ENCODE results near the gene SERPINA4.

SERPINA4 gene

GRCh38 chr14:94582199-94582750 lies 21.0 kb downstream of the SERPINA4 start:
- H3K36me3 ChIP-seq (replicated peaks): no peaks in the 10 kb centered on the region
- H3K9me3 ChIP-seq: no peaks in the 10 kb centered on the region
- no peaks in the 10 kb centered on the region for H3K4me1 ChIP-seq
- no peaks in the 10 kb centered on the region; the same call in none of the 2 replicates for H3K27me3 ChIP-seq (ENCODE audit: low read depth)
- in situ Hi-C loops (cut with MboI; ENCODE audit: low sequenced_read_pairs): no loop called here
- H3K4me3 ChIP-seq: no peak overlapping the region
- no peak for DNase-seq (ENCODE audit: low spot score in 2 of 2)

- DNase-seq (ENCODE audit: low spot score in 2 of 2): no peak
- no peaks in the 10 kb centered on the region; the same call in none of the 2 replicates for H3K27me3 ChIP-seq (ENCODE audit: low read depth)
Observed at GRCh38 chr14:94582851-94583250, 21.6 kb downstream of the SERPINA4 start.

GRCh38 chr14:94583557-94583956 lies 22.3 kb downstream of the SERPINA4 start:
- in situ Hi-C loops (cut with MboI; ENCODE audit: low sequenced_read_pairs): no loop called here
- H3K4me3 ChIP-seq: no peak overlapping the region
- no peaks in the 10 kb centered on the region for H3K4me1 ChIP-seq
- no peaks in the 10 kb centered on the region for H3K36me3 ChIP-seq (replicated peaks)
- DNase-seq (ENCODE audit: low spot score in 2 of 2): no peak
- no peaks in the 10 kb centered on the region; the same call in 1 of the 2 replicates for H3K27me3 ChIP-seq (ENCODE audit: low read depth)
- no peaks in the 10 kb centered on the region for H3K9me3 ChIP-seq

More at GRCh38 chr14:94582851-94583250, 21.6 kb downstream of the SERPINA4 start:
- Histone ChIP-seq H3K36me3 (replicated peaks) (no peaks in the 10 kb centered on the region), H3K4me3 (no peak overlapping the region), H3K9me3 (no peaks in the 10 kb centered on the region), H3K4me1 (no peaks in the 10 kb centered on the region)
- in situ Hi-C loops (cut with MboI; ENCODE audit: low sequenced_read_pairs): no loop called here

GRCh38 chr14:94584591-94585280 lies 23.5 kb downstream of the SERPINA4 start:
- Histone ChIP-seq H3K4me1 (no peaks in the 10 kb centered on the region), H3K27me3 (ENCODE audit: low read depth) (no peaks in the 10 kb centered on the region; the same call in 1 of the 2 replicates), H3K4me3 (no peak overlapping the region), H3K9me3 (no peaks in the 10 kb centered on the region), H3K36me3 (replicated peaks) (no peaks in the 10 kb centered on the region)
- DNase-seq (ENCODE audit: low spot score in 2 of 2): no peak
- in situ Hi-C loops (cut with MboI; ENCODE audit: low sequenced_read_pairs): no loop called here

- no peaks in the 10 kb centered on the region for H3K36me3 ChIP-seq (replicated peaks)
- no peak overlapping the region for H3K4me3 ChIP-seq
- H3K4me1 ChIP-seq: no peaks in the 10 kb centered on the region
- no peaks in the 10 kb centered on the region for H3K27me3 ChIP-seq (ENCODE audit: low read depth)
- in situ Hi-C loops (cut with MboI; ENCODE audit: low sequenced_read_pairs): no loop called here
- H3K9me3 ChIP-seq: no peaks in the 10 kb centered on the region
- no peak for DNase-seq (ENCODE audit: low spot score in 2 of 2)
Observed at GRCh38 chr14:94586635-94587034, 25.4 kb downstream of the SERPINA4 start.

GRCh38 chr14:94588311-94588710 lies 27.1 kb downstream of the SERPINA4 start:
- no peaks in the 10 kb centered on the region for H3K9me3 ChIP-seq
- no peak overlapping the region for H3K4me3 ChIP-seq
- DNase-seq (ENCODE audit: low spot score in 2 of 2): no peak
- H3K36me3 ChIP-seq (replicated peaks): no peaks in the 10 kb centered on the region
- in situ Hi-C loops (cut with MboI; ENCODE audit: low sequenced_read_pairs): no loop called here
- H3K4me1 ChIP-seq: no peaks in the 10 kb centered on the region
- H3K27me3 ChIP-seq (ENCODE audit: low read depth): no peaks in the 10 kb centered on the region

GRCh38 chr14:94591073-94591472 lies 29.8 kb downstream of the SERPINA4 start:
- Histone ChIP-seq H3K4me1 (no peaks in the 10 kb centered on the region), H3K9me3 (no peaks in the 10 kb centered on the region), H3K36me3 (replicated peaks) (no peaks in the 10 kb centered on the region), H3K27me3 (ENCODE audit: low read depth) (no peaks in the 10 kb centered on the region), H3K4me3 (no peak overlapping the region)
- DNase-seq (ENCODE audit: low spot score in 2 of 2): no peak
- in situ Hi-C loops (cut with MboI; ENCODE audit: low sequenced_read_pairs): no loop called here

GRCh38 chr14:94591871-94592270 lies 30.6 kb downstream of the SERPINA4 start:
- no peaks in the 10 kb centered on the region for H3K36me3 ChIP-seq (replicated peaks)
- in situ Hi-C loops (cut with MboI; ENCODE audit: low sequenced_read_pairs): no loop called here
- H3K27me3 ChIP-seq (ENCODE audit: low read depth): no peaks in the 10 kb centered on the region
- no peaks in the 10 kb centered on the region for H3K4me1 ChIP-seq
- no peak for DNase-seq (ENCODE audit: low spot score in 2 of 2)
- no peaks in the 10 kb centered on the region for H3K9me3 ChIP-seq
- no peak overlapping the region for H3K4me3 ChIP-seq

GRCh38 chr14:94592457-94592856 lies 31.2 kb downstream of the SERPINA4 start:
- Histone ChIP-seq H3K4me1 (no peaks in the 10 kb centered on the region), H3K36me3 (replicated peaks) (no peaks in the 10 kb centered on the region), H3K4me3 (no peak overlapping the region), H3K27me3 (ENCODE audit: low read depth) (no peaks in the 10 kb centered on the region), H3K9me3 (no peaks in the 10 kb centered on the region)
- DNase-seq (ENCODE audit: low spot score in 2 of 2): no peak
- in situ Hi-C loops (cut with MboI; ENCODE audit: low sequenced_read_pairs): no loop called here

GRCh38 chr14:94593376-94593748 lies 32.1 kb downstream of the SERPINA4 start:
- in situ Hi-C loops (cut with MboI; ENCODE audit: low sequenced_read_pairs): no loop called here
- no peaks in the 10 kb centered on the region for H3K27me3 ChIP-seq (ENCODE audit: low read depth)
- H3K4me1 ChIP-seq: no peaks in the 10 kb centered on the region
- H3K4me3 ChIP-seq: no peak overlapping the region
- no peaks in the 10 kb centered on the region for H3K9me3 ChIP-seq
- H3K36me3 ChIP-seq (replicated peaks): no peaks in the 10 kb centered on the region
- no peak for DNase-seq (ENCODE audit: low spot score in 2 of 2)

- Histone ChIP-seq H3K4me3 (no peak overlapping the region), H3K9me3 (no peaks in the 10 kb centered on the region), H3K4me1 (no peaks in the 10 kb centered on the region), H3K27me3 (ENCODE audit: low read depth) (no peaks in the 10 kb centered on the region), H3K36me3 (replicated peaks) (no peaks in the 10 kb centered on the region)
- no peak for DNase-seq (ENCODE audit: low spot score in 2 of 2)
- in situ Hi-C loops (cut with MboI; ENCODE audit: low sequenced_read_pairs): no loop called here
Observed at GRCh38 chr14:94593749-94594431, 32.6 kb downstream of the SERPINA4 start.

- Histone ChIP-seq H3K36me3 (replicated peaks) (no peaks in the 10 kb centered on the region), H3K4me1 (no peaks in the 10 kb centered on the region), H3K4me3 (no peak overlapping the region), H3K9me3 (no peaks in the 10 kb centered on the region), H3K27me3 (ENCODE audit: low read depth) (no peaks in the 10 kb centered on the region)
- in situ Hi-C loops (cut with MboI; ENCODE audit: low sequenced_read_pairs): no loop called here
- DNase-seq (ENCODE audit: low spot score in 2 of 2): no peak
Observed at GRCh38 chr14:94594441-94594840, 33.2 kb downstream of the SERPINA4 start.

GRCh38 chr14:94595912-94596311 lies 34.7 kb downstream of the SERPINA4 start:
- no peak overlapping the region for H3K4me3 ChIP-seq
- no peaks in the 10 kb centered on the region for H3K27me3 ChIP-seq (ENCODE audit: low read depth)
- DNase-seq (ENCODE audit: low spot score in 2 of 2): no peak
- no peaks in the 10 kb centered on the region for H3K9me3 ChIP-seq
- no peaks in the 10 kb centered on the region for H3K4me1 ChIP-seq
- in situ Hi-C loops (cut with MboI; ENCODE audit: low sequenced_read_pairs): no loop called here
- H3K36me3 ChIP-seq (replicated peaks): no peaks in the 10 kb centered on the region

GRCh38 chr14:94596361-94596760 lies 35.1 kb downstream of the SERPINA4 start:
- Histone ChIP-seq H3K27me3 (ENCODE audit: low read depth) (no peaks in the 10 kb centered on the region), H3K4me3 (no peak overlapping the region), H3K36me3 (replicated peaks) (no peaks in the 10 kb centered on the region), H3K9me3 (no peaks in the 10 kb centered on the region), H3K4me1 (no peaks in the 10 kb centered on the region)
- in situ Hi-C loops (cut with MboI; ENCODE audit: low sequenced_read_pairs): no loop called here
- DNase-seq (ENCODE audit: low spot score in 2 of 2): no peak

Data from HAP-1 (cell line).